Activated CD8-positive, alpha-beta T cell treated with anti-CD3 and anti-CD28 coated beads, Interleukin-2, amount 10 ng/mL, durations not matched to agents 7 days and 5 days (primary cell): ENCODE measurements around the gene PTPRE. TPM values are rescaled to one million over a fixed set of nuclear protein-coding genes. Genes with fewer than 3 reads are reported as not detected.

Experiments
- ATAC-seq: fragments of 150-1000 bp; cut with Tn5 transposase; one replicate; pipeline ENCODE4 v1.10.0; 2021; ENCODE audit warnings: moderate library complexity
- CTCF ChIA-PET: fragments of 350-600 bp; sonication (Branson Sonifier 250); formaldehyde crosslinking; loops from one replicate; lab custom pipeline; 2021; ENCODE audit warnings: antibody characterized with exemption; lab: Charles Lee
- POLR2A ChIA-PET: fragments of 350-600 bp; sonication (Branson Sonifier 250); formaldehyde crosslinking; loops from one replicate; lab custom pipeline; 2021; ENCODE audit warnings: antibody characterized with exemption; lab: Charles Lee
- DNase-seq: peaks from one replicate; pipeline ENCODE4 v3.0.0-alpha.2; 2020
- H3K27ac Mint-ChIP-seq: one replicate; pipeline ENCODE4 v1.8.0; 2021; ENCODE audit warnings: mild to moderate bottlenecking, mixed read lengths
- H3K27me3 Mint-ChIP-seq: one replicate; pipeline ENCODE4 v1.8.0; 2021; ENCODE audit warnings: low read depth, mixed read lengths
- H3K36me3 Mint-ChIP-seq: one replicate; pipeline ENCODE4 v1.8.0; 2021; ENCODE audit warnings: low read depth, mixed read lengths
- H3K4me1 Mint-ChIP-seq: one replicate; pipeline ENCODE4 v1.8.0; 2021; ENCODE audit warnings: low read depth, mixed read lengths
- H3K4me3 Mint-ChIP-seq: one replicate; pipeline ENCODE4 v1.8.0; 2021; ENCODE audit warnings: mild to moderate bottlenecking, mixed read lengths
- H3K9me3 Mint-ChIP-seq: one replicate; pipeline ENCODE4 v1.8.0; 2022; ENCODE audit warnings: mixed read lengths; ENCODE audit not compliant: insufficient read depth
- total RNA-seq, 2 experiments: library from RNA; stranded (reverse); gene quantifications; one replicate each; pipeline ENCODE4 v1.2.3, GENCODE V29; 2021

Gene PTPRE
- total RNA-seq, 2 experiments from 2014 or later = 21.4 to 24.5 TPM

DNA sequence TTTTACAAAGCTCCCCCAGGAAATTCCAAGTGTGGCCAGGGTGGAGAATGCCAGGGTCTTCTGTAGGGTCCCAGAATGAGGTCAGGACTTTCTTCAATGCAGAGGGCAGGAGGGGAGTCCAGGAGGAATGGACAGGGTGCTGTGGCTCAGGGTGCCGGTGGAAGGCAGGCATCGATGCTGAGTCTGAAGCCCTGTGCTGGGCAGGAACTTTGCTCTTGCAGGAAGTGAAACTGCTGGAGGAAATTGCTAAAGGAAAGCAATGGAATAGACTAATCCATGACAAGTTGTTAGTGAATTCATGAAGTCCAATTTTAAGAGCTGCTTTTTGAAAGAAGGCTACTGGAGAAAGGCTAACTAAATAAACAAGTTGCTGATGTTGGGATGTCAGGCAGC lies 14.8 kb downstream of the PTPRE start:
- ATAC-seq = no peak
- Mint-ChIP-seq H3K27ac (no peak overlapping the region), H3K4me1 (peaks cover 17% of the 10 kb centered on the region), H3K9me3 (no peaks in the 10 kb centered on the region), H3K27me3 (no peaks in the 10 kb centered on the region), H3K36me3 (no peaks in the 10 kb centered on the region), H3K4me3 (no peak overlapping the region)
- DNase-seq = no peak
- ChIA-PET CTCF (interaction anchor here (1.4 kb wide), 1 partner anchor 10 kb away, joined by 3 read pairs; no protein-coding TSS in a partner anchor), POLR2A (no interaction called here)

- Mint-ChIP-seq H3K36me3 (no peaks in the 10 kb centered on the region), H3K4me3 (no peak overlapping the region), H3K27ac (no peak overlapping the region), H3K27me3 (no peaks in the 10 kb centered on the region), H3K4me1 (peaks cover 17% of the 10 kb centered on the region), H3K9me3 (no peaks in the 10 kb centered on the region)
- no peak for DNase-seq
- no peak for ATAC-seq
- ChIA-PET CTCF (no interaction called here), POLR2A (no interaction called here)
Observed at GRCh38 chr10:127922206-127922605, 15.3 kb downstream of the PTPRE start.

DNA sequence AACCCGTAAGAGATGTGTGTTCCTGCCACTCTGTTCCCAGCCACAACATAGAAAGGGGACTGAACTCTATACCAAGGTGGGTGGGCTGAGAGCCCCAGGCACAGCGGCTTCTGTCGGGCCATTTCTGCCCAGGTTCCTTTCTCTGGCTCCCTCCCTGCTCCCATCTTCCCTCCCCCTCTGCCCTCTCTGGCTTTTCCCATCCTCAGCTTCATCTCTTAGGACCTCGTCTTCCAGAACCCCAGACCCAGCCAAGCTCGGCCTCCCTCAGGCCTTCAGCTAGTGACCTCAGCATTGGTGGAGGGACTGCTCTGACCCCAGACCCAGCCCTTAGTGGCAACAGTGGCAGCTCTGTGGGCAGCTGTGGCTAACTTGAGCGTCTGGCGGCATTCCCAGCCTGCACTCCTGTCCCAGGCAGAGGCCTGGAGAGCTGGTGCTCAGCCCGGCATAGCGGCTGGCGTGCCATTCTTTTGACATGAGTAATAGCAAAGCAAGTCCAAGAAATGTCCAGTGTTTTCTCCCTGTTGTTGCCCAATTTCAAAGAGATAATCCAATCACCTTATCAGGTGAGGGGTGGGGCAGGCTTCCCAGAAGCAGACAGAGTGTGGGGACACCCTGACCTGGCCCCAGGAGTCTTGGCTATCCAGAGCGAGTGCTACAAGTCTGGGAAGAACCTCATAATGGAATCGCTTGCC lies 15.9 kb downstream of the PTPRE start:
- POLR2A ChIA-PET = no interaction called here
- H3K4me3 Mint-ChIP-seq = no peak overlapping the region
- no peaks in the 10 kb centered on the region for H3K36me3 Mint-ChIP-seq
- no peak overlapping the region for H3K27ac Mint-ChIP-seq
- peaks cover 17% of the 10 kb centered on the region for H3K4me1 Mint-ChIP-seq
- no peaks in the 10 kb centered on the region for H3K9me3 Mint-ChIP-seq
- no peak for DNase-seq
- ATAC-seq = no peak
- no peaks in the 10 kb centered on the region for H3K27me3 Mint-ChIP-seq
- CTCF ChIA-PET = no interaction called here

GRCh38 chr10:127923646-127924045 lies 16.7 kb downstream of the PTPRE start:
- Mint-ChIP-seq H3K27ac (no peak overlapping the region), H3K4me1 (peaks cover 17% of the 10 kb centered on the region), H3K4me3 (no peak overlapping the region), H3K27me3 (no peaks in the 10 kb centered on the region), H3K9me3 (no peaks in the 10 kb centered on the region), H3K36me3 (no peaks in the 10 kb centered on the region)
- ChIA-PET POLR2A (no interaction called here), CTCF (interaction anchor here (1.2 kb wide), 1 partner anchor 17 kb away, joined by 3 read pairs; the partner anchor contains the start of gene PTPRE)
- no peak for DNase-seq
- no peak for ATAC-seq

DNA sequence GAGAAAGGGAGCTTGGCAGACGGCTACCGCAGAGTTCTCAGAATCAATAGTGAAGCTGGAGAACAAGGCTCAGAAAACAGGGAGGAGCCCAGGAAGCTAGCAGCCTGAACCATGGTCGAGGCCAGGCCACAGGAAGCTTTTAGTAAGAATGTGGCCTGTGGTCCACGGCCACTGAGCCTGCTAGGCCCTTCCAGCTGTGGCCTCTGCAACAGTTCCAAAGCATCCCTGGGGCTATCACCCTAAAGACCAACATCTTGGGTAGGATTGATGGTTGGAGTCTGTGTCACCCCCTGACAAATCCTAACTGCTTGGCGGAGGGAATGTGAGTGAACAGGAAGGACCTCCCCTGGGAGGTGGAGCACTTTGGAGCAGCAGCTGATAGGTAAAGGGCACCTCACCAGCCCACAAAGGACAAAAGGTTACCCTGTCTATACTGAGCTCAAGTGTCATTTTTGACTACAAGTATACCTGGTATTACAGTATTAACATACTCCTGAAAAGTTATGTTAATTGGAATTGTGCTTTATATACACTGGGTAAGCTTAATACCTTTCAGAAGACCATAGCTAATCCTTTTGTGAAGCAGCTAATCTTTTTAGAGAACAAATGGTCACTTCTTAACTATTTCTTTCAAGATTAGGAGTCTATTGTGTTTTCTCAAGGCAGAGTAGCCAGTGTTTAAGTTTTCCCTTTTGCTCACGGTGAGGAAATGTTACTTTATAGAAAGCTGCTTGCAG lies 18.7 kb downstream of the PTPRE start:
- DNase-seq (no peak), ATAC-seq (no peak)
- no peak overlapping the region for H3K27ac Mint-ChIP-seq
- H3K9me3 Mint-ChIP-seq = no peaks in the 10 kb centered on the region
- ChIA-PET CTCF (interaction anchor here (1.6 kb wide), 2 partner anchors 86 to 144 kb away, joined by 3 to 4 read pairs; no protein-coding TSS in a partner anchor), POLR2A (no interaction called here)
- no peaks in the 10 kb centered on the region for H3K27me3 Mint-ChIP-seq
- H3K4me3 Mint-ChIP-seq = no peak overlapping the region
- H3K36me3 Mint-ChIP-seq = no peaks in the 10 kb centered on the region
- peaks cover 8% of the 10 kb centered on the region for H3K4me1 Mint-ChIP-seq

DNA sequence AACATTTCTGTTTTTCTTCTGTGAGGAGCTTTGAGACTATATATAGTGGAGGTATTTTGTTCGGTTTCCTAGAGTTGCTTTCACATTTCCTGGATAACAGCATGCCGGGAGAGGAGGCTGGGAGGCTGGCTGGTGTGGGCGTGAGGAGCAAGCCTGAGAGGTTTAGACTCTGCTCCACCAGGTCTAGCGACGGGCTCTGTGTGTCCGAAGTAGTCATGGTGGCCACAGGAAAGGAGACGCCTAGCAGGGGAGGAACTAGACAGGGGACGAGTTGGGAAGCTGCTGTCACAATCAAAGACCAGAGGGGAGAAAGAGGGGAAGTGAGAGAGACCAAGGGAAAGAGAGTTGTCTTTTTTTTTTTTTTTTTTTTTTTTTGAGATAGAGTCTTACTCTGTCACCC lies 19.6 kb downstream of the PTPRE start:
- Mint-ChIP-seq H3K4me1 (peaks cover 8% of the 10 kb centered on the region), H3K27me3 (peaks cover 2% of the 10 kb centered on the region), H3K4me3 (no peak overlapping the region), H3K9me3 (no peaks in the 10 kb centered on the region), H3K36me3 (no peaks in the 10 kb centered on the region), H3K27ac (no peak overlapping the region)
- DNase-seq (no peak), ATAC-seq (no peak)
- POLR2A ChIA-PET = no interaction called here
- CTCF ChIA-PET = interaction anchor here (1.6 kb wide), 2 partner anchors 85 to 143 kb away, joined by 3 to 4 read pairs; no protein-coding TSS in a partner anchor

- Mint-ChIP-seq H3K4me3 (no peak overlapping the region), H3K4me1 (peaks cover 8% of the 10 kb centered on the region), H3K27me3 (peaks cover 2% of the 10 kb centered on the region), H3K9me3 (no peaks in the 10 kb centered on the region), H3K27ac (no peak overlapping the region), H3K36me3 (no peaks in the 10 kb centered on the region)
- ATAC-seq = no peak
- DNase-seq = no peak
- CTCF ChIA-PET = interaction anchor here (0.7 kb wide), 1 partner anchor 131 kb away, joined by 3 read pairs; no protein-coding TSS in a partner anchor
- POLR2A ChIA-PET = no interaction called here
Observed at GRCh38 chr10:127928021-127928806, 21.3 kb downstream of the PTPRE start.

GRCh38 chr10:127932521-127933270 lies 25.8 kb downstream of the PTPRE start:
- DNase-seq (no peak), ATAC-seq (no peak)
- POLR2A ChIA-PET = no interaction called here
- no peak overlapping the region for H3K4me3 Mint-ChIP-seq
- no peak overlapping the region for H3K27ac Mint-ChIP-seq
- CTCF ChIA-PET = no interaction called here
- H3K36me3 Mint-ChIP-seq = no peaks in the 10 kb centered on the region
- H3K4me1 Mint-ChIP-seq = no peaks in the 10 kb centered on the region
- peaks cover 2% of the 10 kb centered on the region for H3K27me3 Mint-ChIP-seq
- H3K9me3 Mint-ChIP-seq = no peaks in the 10 kb centered on the region

DNA sequence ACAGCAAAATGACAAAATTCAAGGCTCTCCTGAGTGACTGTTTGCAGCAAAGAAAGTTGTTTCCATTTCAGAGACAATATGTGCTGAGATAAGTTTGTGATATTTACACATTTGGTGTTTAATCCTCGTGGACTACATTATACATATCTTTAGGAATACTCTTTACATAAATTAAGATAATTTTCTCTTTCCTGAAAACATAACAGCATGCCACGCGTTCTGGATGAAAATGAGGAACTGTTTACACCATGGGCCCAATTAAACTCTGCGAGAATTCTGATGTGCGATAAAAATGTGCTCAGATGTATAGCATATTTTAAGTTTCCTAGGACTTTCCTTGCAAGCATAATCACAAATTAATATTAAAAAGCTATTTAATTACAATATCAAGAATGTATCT lies 26.4 kb downstream of the PTPRE start:
- POLR2A ChIA-PET = no interaction called here
- CTCF ChIA-PET = no interaction called here

DNA sequence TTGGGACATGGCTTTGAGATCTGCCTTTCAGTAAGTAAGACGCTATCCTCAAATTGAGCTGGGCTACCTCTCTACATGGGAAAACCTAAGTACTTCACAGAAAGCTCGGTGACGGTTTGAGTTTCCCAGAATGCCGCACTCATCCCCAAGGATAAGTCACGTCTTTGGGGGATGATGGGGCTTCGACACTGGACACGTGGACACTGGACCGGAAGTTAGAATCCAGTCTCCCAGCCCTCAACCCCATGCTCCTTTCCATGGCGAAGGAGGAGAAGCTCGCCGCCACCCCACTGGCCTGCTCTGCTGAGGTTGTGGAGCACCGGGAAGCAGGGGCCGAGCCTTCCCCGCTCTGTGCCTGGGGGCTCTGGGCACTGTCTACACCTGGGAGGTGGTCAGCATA lies 27.5 kb downstream of the PTPRE start:
- no peak overlapping the region for H3K27ac Mint-ChIP-seq
- no peaks in the 10 kb centered on the region for H3K9me3 Mint-ChIP-seq
- CTCF ChIA-PET = no interaction called here
- no peaks in the 10 kb centered on the region for H3K4me1 Mint-ChIP-seq
- POLR2A ChIA-PET = no interaction called here
- H3K4me3 Mint-ChIP-seq = no peak overlapping the region
- DNase-seq (no peak), ATAC-seq (no peak)
- peaks cover 4% of the 10 kb centered on the region for H3K27me3 Mint-ChIP-seq
- H3K36me3 Mint-ChIP-seq = no peaks in the 10 kb centered on the region

More for the DNA sequence above, 26.4 kb downstream of the PTPRE start:
- H3K27ac Mint-ChIP-seq = no peak overlapping the region
- H3K4me3 Mint-ChIP-seq = no peak overlapping the region
- no peaks in the 10 kb centered on the region for H3K9me3 Mint-ChIP-seq
- DNase-seq = no peak
- no peak for ATAC-seq
- H3K27me3 Mint-ChIP-seq = peaks cover 3% of the 10 kb centered on the region
- H3K4me1 Mint-ChIP-seq = no peaks in the 10 kb centered on the region
- no peaks in the 10 kb centered on the region for H3K36me3 Mint-ChIP-seq

DNA sequence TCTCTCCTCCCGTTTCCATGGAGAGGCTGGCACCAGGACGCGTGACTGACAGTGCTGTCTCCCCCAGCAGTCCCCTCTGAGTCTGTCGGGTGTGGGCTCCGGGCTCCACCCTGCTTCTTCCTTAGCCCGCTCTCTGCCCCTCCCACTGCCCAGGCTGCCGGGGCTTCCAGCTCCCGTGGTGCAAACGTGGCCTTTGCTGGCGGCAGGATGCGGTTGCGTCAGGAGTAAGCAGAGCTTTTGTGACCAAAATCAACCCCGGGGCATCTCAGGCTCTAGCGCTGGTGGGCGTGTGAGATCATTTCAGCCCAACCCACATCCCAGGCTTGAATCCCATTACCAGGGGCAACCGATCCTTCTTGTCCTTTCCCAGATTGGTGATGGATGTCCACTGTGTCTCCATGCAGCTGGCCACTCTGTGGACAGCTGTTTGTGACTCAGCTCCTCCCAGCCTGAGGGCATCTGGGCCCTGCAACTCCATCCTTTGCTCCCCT lies 28.2 kb downstream of the PTPRE start:
- no peak for ATAC-seq
- POLR2A ChIA-PET = no interaction called here
- Mint-ChIP-seq H3K36me3 (no peaks in the 10 kb centered on the region), H3K9me3 (no peaks in the 10 kb centered on the region), H3K4me3 (no peak overlapping the region), H3K4me1 (no peaks in the 10 kb centered on the region), H3K27me3 (peaks cover 4% of the 10 kb centered on the region), H3K27ac (no peak overlapping the region)
- DNase-seq = no peak
- CTCF ChIA-PET = no interaction called here
